Subcutaneous abdominal adipose tissue (tissue), 5 donors: Measurements from ENCODE around the gene RALBP1.
"Not testable (repeated sequence)": the region's sequence is repeated elsewhere in the genome, so short reads cannot be mapped to it uniquely, and the experiment has no call there.

Experiments
- H3K27ac ChIP-seq: one replicate; pipeline ENCODE4 v1.7.0; 2013; ENCODE audit warnings: low read depth, mild to moderate bottlenecking, inconsistent platforms, low read length, moderate library complexity
- H3K27me3 ChIP-seq, 5 donors: one replicate each; pipeline ENCODE4 v1.7.0; 2013; ENCODE audit warnings: low read length in 5 of 5, inconsistent platforms in 1 of 5; ENCODE audit not compliant: control insufficient read depth in 5 of 5, insufficient read depth in 4 of 5
- H3K36me3 ChIP-seq, 5 donors: one replicate each; pipeline ENCODE4 v1.7.0; 2013; ENCODE audit warnings: low read length in 5 of 5; ENCODE audit not compliant: control insufficient read depth in 5 of 5, insufficient read depth in 5 of 5
- H3K4me1 ChIP-seq, 5 donors: one replicate each; pipeline ENCODE4 v1.7.0; 2013; ENCODE audit warnings: low read length in 5 of 5, mild to moderate bottlenecking in 3 of 5, moderate library complexity in 1 of 5; ENCODE audit not compliant: control insufficient read depth in 5 of 5, insufficient read depth in 5 of 5
- H3K4me3 ChIP-seq, 5 donors: one replicate each; pipeline ENCODE4 v1.7.0; 2013; ENCODE audit warnings: low read length in 5 of 5, low read depth in 1 of 5
- H3K9ac ChIP-seq, 5 donors: one replicate each; pipeline ENCODE4 v1.7.0; 2013; ENCODE audit warnings: low read length in 5 of 5, mild to moderate bottlenecking in 4 of 5, moderate library complexity in 3 of 5
- H3K9me3 ChIP-seq, 5 donors: one replicate each; pipeline ENCODE4 v1.7.0; 2013; ENCODE audit warnings: low read length in 5 of 5; ENCODE audit not compliant: control insufficient read depth in 5 of 5
- donor health status: healthy.
- donor health status: healthy.
- donor health status: healthy.
- donor health status: healthy.
- donor health status: healthy.

Gene RALBP1

DNA sequence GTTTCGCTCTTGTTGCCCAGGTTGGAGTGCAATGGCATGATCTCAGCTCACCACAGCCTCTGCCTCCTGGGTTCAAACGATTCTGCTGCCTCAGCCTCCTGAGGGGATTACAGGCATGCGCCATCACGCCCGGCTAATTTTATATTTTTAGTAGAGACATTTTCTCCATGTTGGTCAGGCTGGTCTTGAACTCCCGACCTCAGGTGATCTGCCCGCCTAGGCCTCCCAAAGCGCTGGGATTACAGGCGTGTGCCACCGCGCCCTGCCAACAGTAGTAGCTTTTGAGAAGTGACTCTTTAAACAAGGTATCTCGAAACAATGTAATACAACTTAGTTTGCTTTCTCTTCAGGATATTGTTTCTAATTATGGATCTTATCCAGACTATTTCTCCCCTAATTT, 1.6 kb downstream of the RALBP1 start:
- peak overlapping the region in 1 of 5 donors; percentile 96 for H3K4me3 ChIP-seq
- H3K36me3 ChIP-seq, H3K9me3 ChIP-seq, H3K9ac ChIP-seq, H3K27ac ChIP-seq, H3K27me3 ChIP-seq: not testable (repeated sequence)
- H3K4me1 ChIP-seq, result peaks cover 3 to 27% (median 23%) of the 10 kb centered on the region in 5 donors

DNA sequence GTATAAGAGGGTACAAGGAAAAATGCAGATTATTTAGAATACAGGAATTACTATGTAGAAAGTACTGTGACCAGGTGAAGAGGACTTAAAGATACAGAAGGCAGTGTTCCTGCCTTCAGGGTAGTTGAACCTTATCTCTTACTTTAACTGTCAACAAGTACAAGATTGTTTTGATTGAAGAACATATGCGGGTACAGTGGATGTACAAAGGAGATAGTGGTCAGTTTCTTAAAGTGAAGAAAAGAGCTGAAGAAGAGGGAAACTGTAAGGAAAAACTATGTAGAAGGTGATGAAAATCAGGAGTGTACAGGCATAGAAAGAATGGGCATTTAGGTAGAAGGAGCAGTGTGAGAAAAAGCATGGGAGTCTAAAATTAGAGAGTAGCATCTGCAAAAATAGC, 2.2 kb downstream of the RALBP1 start:
- Histone ChIP-seq H3K36me3 (peaks cover 3 to 8% (median 4%) of the 10 kb centered on the region in 5 donors), H3K27ac (no peak overlapping the region), H3K4me1 (peaks cover 3 to 27% (median 27%) of the 10 kb centered on the region in 5 donors), H3K9me3 (no peaks in the 10 kb centered on the region), H3K4me3 (no peak overlapping the region), H3K9ac (no peak overlapping the region), H3K27me3 (no peaks in the 10 kb centered on the region)

DNA sequence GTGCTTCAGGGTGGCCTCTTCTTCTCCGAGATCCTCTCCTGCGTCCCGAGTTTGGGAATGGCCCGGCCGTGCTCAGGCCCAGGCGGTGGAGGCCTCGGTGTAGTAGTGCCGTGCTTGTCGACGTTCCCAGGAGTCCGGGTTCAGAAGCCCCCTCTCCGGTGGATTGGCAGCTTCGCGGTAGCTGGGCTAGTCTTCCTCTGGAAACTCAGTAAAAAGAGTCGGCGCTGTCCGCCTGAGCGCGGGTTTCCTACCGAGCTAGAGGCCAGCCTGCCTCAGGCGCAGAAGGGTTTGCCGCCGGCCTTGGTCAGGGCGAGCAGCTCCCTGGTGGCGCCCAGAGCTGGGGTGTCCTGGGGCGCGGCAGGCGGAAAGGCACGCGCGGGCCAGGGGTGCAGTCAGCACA, 3.2 kb downstream of the RALBP1 start:
- no peak overlapping the region for H3K9ac ChIP-seq
- no peak overlapping the region for H3K27ac ChIP-seq
- peaks cover 3 to 33% (median 28%) of the 10 kb centered on the region in 5 donors for H3K4me1 ChIP-seq
- no peaks in the 10 kb centered on the region for H3K27me3 ChIP-seq
- peaks cover 3 to 8% (median 4%) of the 10 kb centered on the region in 5 donors for H3K36me3 ChIP-seq
- no peak overlapping the region for H3K4me3 ChIP-seq
- no peaks in the 10 kb centered on the region for H3K9me3 ChIP-seq

DNA sequence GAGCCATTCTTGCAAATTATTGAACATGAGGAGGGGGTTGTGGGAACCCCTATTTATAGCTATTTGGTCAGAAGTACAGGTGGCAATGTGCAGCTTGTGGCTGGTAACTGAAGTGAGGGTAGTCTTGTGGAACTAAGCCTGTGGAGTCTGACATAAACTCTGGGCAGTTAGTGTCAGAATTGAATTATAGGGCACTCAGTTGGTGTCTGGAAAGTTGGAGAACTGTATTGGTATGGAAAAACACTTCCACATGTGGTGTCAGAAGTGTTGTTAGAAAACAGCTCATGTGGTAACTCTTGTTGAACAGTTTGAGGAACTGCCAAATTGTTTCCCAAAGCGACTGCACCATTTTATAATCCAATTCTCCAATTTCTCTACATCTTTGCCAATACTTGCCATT, 7.5 kb downstream of the RALBP1 start:
- Histone ChIP-seq H3K4me3 (no peak overlapping the region), H3K9ac (no peak overlapping the region), H3K27me3 (no peaks in the 10 kb centered on the region), H3K36me3 (peaks cover 3 to 8% (median 4%) of the 10 kb centered on the region in 5 donors), H3K9me3 (no peaks in the 10 kb centered on the region), H3K27ac (no peak overlapping the region), H3K4me1 (peaks cover 0 to 10% (median 4%) of the 10 kb centered on the region in 5 donors)

DNA sequence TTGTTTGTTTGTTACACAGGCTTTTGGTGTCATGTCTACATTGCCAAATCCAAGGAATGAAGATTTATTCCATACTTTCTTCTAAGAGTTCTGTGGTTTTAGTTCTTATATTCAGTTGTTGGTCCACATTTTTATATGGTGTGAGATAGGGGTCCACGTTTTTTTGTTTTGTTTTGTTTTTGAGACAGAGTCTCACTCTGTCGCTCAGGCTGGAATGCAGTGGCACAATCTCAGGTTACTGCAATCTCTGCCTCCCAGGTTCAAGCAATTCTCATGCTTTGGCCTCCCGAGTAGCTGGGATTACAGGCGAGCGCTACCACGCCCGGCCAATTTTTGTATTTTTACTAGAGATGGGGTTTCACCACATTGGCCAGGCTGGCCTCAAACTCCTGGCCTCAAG, 8.2 kb downstream of the RALBP1 start:
- Histone ChIP-seq H3K4me3 (no peak overlapping the region), H3K4me1 (peaks cover 0 to 17% (median 7%) of the 10 kb centered on the region in 5 donors), H3K9me3 (no peaks in the 10 kb centered on the region), H3K27me3 (no peaks in the 10 kb centered on the region), H3K9ac (no peak overlapping the region), H3K36me3 (peaks cover under 1 to 4% (median 3%) of the 10 kb centered on the region in 5 donors), H3K27ac (no peak overlapping the region)

DNA sequence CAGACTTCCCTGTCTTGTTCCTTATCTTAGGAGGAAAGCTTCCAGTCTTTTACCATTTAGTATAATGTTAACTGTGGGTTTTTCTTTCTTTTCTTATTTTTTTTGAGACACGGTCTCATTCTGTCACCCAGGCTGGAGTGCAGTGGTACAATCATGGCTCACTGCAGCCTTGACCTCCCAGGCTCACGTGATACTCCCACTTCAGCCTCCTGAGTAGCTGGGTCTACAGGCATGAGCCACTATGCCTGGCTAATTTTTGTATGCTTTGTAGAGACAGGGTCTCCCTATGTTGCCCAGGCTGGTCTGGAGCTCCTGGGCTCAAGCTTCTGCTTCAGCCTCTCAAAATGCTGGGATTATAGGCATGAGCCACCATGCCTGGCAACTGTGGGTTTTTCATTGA, 9.5 kb downstream of the RALBP1 start:
- H3K27ac ChIP-seq, H3K9me3 ChIP-seq, H3K4me3 ChIP-seq, H3K9ac ChIP-seq, H3K27me3 ChIP-seq, H3K36me3 ChIP-seq: not testable (repeated sequence)
- H3K4me1 ChIP-seq, result peaks cover 0 to 17% (median 11%) of the 10 kb centered on the region in 5 donors

DNA sequence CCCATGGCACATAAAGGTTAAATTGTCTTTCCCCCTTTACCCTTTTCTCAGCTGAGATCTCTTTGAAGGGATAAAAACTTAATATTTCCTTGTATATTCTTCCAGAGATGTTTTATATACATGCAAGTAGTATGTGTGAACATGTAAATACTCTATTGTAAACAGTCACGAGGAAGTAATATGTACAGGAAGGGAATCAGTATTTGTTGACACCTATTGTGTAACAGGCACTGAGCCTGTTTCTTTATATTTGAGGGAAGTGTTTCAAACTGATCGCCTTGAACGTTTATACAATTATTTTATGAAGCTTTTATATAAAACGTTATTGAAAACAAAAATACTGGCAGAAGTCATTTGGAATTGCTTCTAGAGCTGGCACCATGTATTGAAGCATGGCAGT, 13.2 kb downstream of the RALBP1 start:
- no peaks in the 10 kb centered on the region for H3K27me3 ChIP-seq
- no peaks in the 10 kb centered on the region for H3K9me3 ChIP-seq
- H3K36me3 ChIP-seq, result no peaks in the 10 kb centered on the region
- no peak overlapping the region for H3K4me3 ChIP-seq
- no peak overlapping the region for H3K27ac ChIP-seq
- H3K4me1 ChIP-seq, result peaks cover 0 to 7% (median 6%) of the 10 kb centered on the region in 5 donors
- no peak overlapping the region for H3K9ac ChIP-seq

DNA sequence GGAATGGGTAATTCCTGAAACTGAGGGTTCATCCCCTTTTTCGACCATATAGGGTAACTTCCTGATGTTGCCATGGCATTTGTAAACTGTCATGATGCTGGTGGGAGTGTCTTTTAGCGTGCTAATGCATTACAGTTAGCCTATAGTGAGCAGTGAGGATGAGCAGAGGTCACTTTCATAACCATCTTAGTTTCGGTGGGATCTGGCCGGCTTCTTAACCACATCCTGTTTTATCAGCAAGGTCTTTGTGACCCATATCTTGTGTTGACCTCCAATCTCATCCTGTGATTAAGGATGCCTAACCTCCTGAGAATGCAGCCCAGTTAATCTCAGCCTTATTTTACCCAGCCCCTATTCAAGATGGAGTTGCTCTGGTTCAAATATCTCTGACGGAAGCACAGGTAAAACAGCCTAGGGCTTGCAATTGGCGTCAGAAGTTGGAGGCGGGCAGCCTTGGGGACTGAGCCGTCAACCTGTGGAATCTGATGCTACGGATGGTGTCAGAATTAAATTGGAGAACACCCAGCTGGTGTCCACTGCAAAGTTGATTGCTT, 19.5 kb downstream of the RALBP1 start:
- no peak overlapping the region for H3K9ac ChIP-seq
- H3K4me1 ChIP-seq, result no peaks in the 10 kb centered on the region
- no peaks in the 10 kb centered on the region for H3K27me3 ChIP-seq
- no peak overlapping the region for H3K4me3 ChIP-seq
- no peak overlapping the region for H3K27ac ChIP-seq
- H3K9me3 ChIP-seq, result no peaks in the 10 kb centered on the region
- H3K36me3 ChIP-seq, result no peaks in the 10 kb centered on the region

DNA sequence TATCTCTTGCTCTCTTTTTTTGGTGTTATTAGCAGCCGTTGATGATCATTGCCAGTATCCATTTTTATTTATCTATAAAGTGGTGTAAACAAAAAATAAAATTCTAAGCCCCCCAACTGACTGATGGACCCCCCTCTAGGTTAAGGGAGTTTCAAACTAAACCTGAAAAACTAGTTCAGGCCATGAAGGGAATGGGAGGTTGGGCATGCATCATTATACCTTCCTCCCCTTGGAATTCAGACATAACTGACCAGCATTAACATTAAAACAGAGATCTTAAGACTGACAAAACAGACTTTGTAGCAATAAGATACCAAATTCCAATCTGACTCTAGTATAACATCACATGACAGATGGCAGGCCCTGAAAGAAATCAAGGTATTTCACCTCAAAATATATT, 20.2 kb downstream of the RALBP1 start:
- no peaks in the 10 kb centered on the region for H3K9me3 ChIP-seq
- H3K9ac ChIP-seq, result no peak overlapping the region
- H3K27ac ChIP-seq, result no peak overlapping the region
- no peaks in the 10 kb centered on the region for H3K36me3 ChIP-seq
- no peak overlapping the region for H3K4me3 ChIP-seq
- no peaks in the 10 kb centered on the region for H3K4me1 ChIP-seq
- H3K27me3 ChIP-seq, result no peaks in the 10 kb centered on the region

DNA sequence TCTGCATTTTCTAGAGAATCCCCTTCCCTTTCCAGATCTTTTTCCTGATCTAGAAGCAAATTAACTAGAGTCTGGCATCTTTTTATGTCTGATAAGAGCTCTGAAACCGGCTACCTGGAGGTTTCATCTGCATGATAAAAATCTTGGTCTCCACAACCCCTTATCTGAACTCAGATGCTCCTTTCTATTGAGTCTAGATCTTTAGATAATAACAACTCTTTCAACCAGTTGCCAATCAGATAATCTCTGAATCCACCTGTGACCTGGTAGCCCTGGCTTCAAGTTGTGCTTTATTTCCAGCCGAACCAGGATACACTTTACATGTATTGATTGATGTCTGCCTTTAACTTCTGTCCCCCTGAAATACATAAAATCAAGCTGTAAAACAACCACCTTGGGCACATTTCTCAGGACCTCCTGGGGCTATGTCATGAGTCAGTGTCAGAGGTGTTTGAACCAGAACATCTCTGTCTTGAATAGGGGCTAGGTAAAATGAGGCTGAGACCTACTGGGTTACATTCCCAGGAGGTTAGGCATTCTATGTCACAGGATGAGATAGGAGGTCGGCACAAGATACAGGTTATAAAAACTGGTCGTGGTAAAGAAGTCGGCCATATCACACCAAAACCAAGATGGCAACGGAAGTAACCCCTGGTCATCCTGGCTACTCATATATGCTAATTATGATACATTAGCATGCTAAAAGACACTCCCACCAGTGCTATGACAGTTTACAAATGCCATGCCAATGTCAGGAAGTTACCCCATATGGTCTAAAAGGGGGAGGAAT, 20.8 kb downstream of the RALBP1 start:
- H3K4me3 ChIP-seq, result no peak overlapping the region
- H3K27ac ChIP-seq, result no peak overlapping the region
- peaks cover 0 to 3% (median 0%) of the 10 kb centered on the region in 5 donors for H3K36me3 ChIP-seq
- H3K9ac ChIP-seq, result no peak overlapping the region
- no peaks in the 10 kb centered on the region for H3K9me3 ChIP-seq
- H3K27me3 ChIP-seq, result no peaks in the 10 kb centered on the region
- no peaks in the 10 kb centered on the region for H3K4me1 ChIP-seq
